Gastroesophageal sphincter (tissue), 4 donors: Measurements from ENCODE around the gene CD1B. TPM values are rescaled to one million over a fixed set of nuclear protein-coding genes. Genes with fewer than 3 reads are reported as not detected.
"Not testable (repeated sequence)": the region's sequence is repeated elsewhere in the genome, so short reads cannot be mapped to it uniquely, and the experiment has no call there.

ENCODE experiments used
- ATAC-seq: fragments of 150-250 bp; one replicate; pipeline ENCODE4 v1.9.1; 2016; ENCODE audit warnings: mild to moderate bottlenecking, moderate library complexity
- H3K27ac ChIP-seq, 4 donors: fragments of 200-600 bp; sonication (generic) in 3 of 4; 1 replicate in 3 of 4; 2 replicates in 1 of 4; pipeline ENCODE4 v1.5.1; 2016 to 2019
- H3K27me3 ChIP-seq: fragments of 200-600 bp; sonication (generic); one replicate; pipeline ENCODE4 v1.5.1; 2019
- H3K36me3 ChIP-seq, 2 donors: fragments of 200-600 bp; sonication (generic); one replicate each; pipeline ENCODE4 v1.5.1; 2019; ENCODE audit warnings: control low read depth in 1 of 2
- H3K4me1 ChIP-seq, 3 donors: fragments of 200-600 bp; sonication (generic); 1 replicate in 2 of 3; 2 replicates in 1 of 3; pipeline ENCODE4 v1.5.1; 2016 to 2019; ENCODE audit warnings: control low read depth in 2 of 3
- H3K4me3 ChIP-seq, 2 donors: fragments of 200-600 bp; sonication (generic); one replicate each; pipeline ENCODE4 v1.5.1; 2019; ENCODE audit warnings: mild to moderate bottlenecking in 1 of 2, moderate library complexity in 1 of 2
- H3K9me3 ChIP-seq, 3 donors: fragments of 200-600 bp; sonication (generic); one replicate each; pipeline ENCODE4 v1.5.1; 2017 to 2019; ENCODE audit warnings: control low read depth in 2 of 3
- CTCF ChIP-seq, 4 experiments: fragments of 200-600 bp in 2 of 4; fragments of 450-650 bp in 2 of 4; sonication (generic) in 1 of 4; IDR thresholded peaks; one replicate each; pipeline ENCODE4 v1.5.1; 2017 to 2019; ENCODE audit warnings: antibody characterized with exemption in 4 of 4, mild to moderate bottlenecking in 2 of 4, moderate library complexity in 2 of 4
- EP300 ChIP-seq: sonication (generic); formaldehyde crosslinking; IDR thresholded peaks from one replicate; pipeline ENCODE4 v1.6.1; 2017; ENCODE audit warnings: antibody characterized with exemption, mild to moderate bottlenecking
- POLR2A ChIP-seq, 2 donors: fragments of 450-650 bp; IDR thresholded peaks; one replicate each; pipeline ENCODE4 v1.6.1; 2017; ENCODE audit warnings: antibody characterized with exemption in 2 of 2, mild to moderate bottlenecking in 2 of 2, moderate library complexity in 1 of 2
- POLR2AphosphoS5 ChIP-seq: sonication (generic); formaldehyde crosslinking; IDR thresholded peaks from one replicate; pipeline ENCODE4 v1.6.1; 2017; ENCODE audit warnings: antibody characterized with exemption
- WGBS, 2 donors: methylation state at CpG; one replicate each; pipeline ENCODE4 v1.1.5; 2018; ENCODE audit warnings: low coverage in 1 of 2; 5-methylcytosine and 5-hydroxymethylcytosine counted together
- total RNA-seq, 4 donors: library from RNA; depleted of rRNA; stranded (reverse); fragments of >200 nt; gene quantifications; one replicate each; pipeline ENCODE4 v1.1.0, GENCODE V29; 2016

CD1B gene
- total RNA-seq, 4 donors from 2014 or later = not detected

- WGBS, 2 donors = 80 to 100% methylated on average over 1 of the region's 2 CpGs
- TF ChIP-seq POLR2AphosphoS5 (no peak), CTCF (IDR thresholded peaks at IDR 0.05) (no peak), POLR2A (IDR thresholded peaks at IDR 0.05) (no peak), EP300 (no peak)
- no peak overlapping the region for H3K27ac ChIP-seq
- no peaks in the 10 kb centered on the region for H3K9me3 ChIP-seq
- no peaks in the 10 kb centered on the region for H3K4me1 ChIP-seq
- no peak overlapping the region for H3K4me3 ChIP-seq
- no peak for ATAC-seq
- H3K36me3 ChIP-seq = no peaks in the 10 kb centered on the region
- no peaks in the 10 kb centered on the region for H3K27me3 ChIP-seq
Measured at GRCh38 chr1:158354255-158354654, 22.9 kb upstream of the CD1B start.

GRCh38 chr1:158353303-158354075 lies 22.2 kb upstream of the CD1B start, which contains the start of gene CD1E:
TSS of gene CD1E (plus strand) at chr1:158353894. CDS start at chr1:158353989, 95 bp downstream.
- Histone ChIP-seq H3K27ac (no peak within 1 kb of the TSS), H3K4me1 (no peaks in the 10 kb centered on the region), H3K27me3 (no peaks in the 10 kb centered on the region), H3K36me3 (no peaks in the 10 kb centered on the region), H3K9me3 (no peaks in the 10 kb centered on the region), H3K4me3 (no peak within 1 kb of the TSS)
- ATAC-seq = no peak
- 36 to 46% methylated on average over 6 of the region's 6 CpGs for WGBS, 2 donors
- no peak for TF ChIP-seq CTCF (IDR thresholded peaks at IDR 0.05)
- TF ChIP-seq POLR2AphosphoS5 = no peak
- TF ChIP-seq EP300 = no peak
- TF ChIP-seq POLR2A (IDR thresholded peaks at IDR 0.05) = no peak

- not testable (repeated sequence) for H3K27ac ChIP-seq, H3K4me1 ChIP-seq, ATAC-seq, H3K36me3 ChIP-seq, H3K4me3 ChIP-seq, H3K27me3 ChIP-seq
- WGBS, 2 donors = no CpG with 5 or more reads among the region's 24 CpGs
- H3K9me3 ChIP-seq = peaks cover 0 to 19% (median 0%) of the 10 kb centered on the region in 3 donors
Measured at GRCh38 chr1:158348946-158349345, 17.6 kb upstream of the CD1B start.

DNA sequence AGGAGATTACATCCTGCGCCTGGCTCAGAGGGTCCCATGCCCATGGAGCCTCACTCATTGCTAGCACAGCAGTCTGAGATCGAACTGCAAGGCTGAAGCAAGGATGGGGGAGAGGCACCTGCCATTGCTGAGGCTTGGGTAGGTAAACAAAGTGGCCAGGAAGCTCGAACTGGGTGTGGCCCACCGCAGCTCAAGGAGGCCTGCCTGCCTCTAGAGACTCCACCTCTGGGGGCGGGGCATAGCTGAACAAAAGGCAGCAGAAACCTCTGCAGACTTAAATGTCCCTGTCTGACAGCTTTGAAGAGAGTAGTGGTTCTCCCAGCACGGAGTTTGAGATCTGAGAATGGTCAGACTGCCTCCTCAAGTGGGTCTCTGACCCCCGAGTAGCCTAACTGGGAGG lies 5.1 kb upstream of the CD1B start:
- H3K27ac ChIP-seq, ATAC-seq, H3K36me3 ChIP-seq, H3K4me3 ChIP-seq, H3K4me1 ChIP-seq, H3K27me3 ChIP-seq: not testable (repeated sequence)
- peaks cover 0 to 14% (median 0%) of the 10 kb centered on the region in 3 donors for H3K9me3 ChIP-seq
- no CpG with 5 or more reads among the region's 7 CpGs for WGBS, 2 donors

GRCh38 chr1:158335213-158335532 lies 3.8 kb upstream of the CD1B start:
- no peak for ATAC-seq
- TF ChIP-seq CTCF (IDR thresholded peaks at IDR 0.05) (no peak), POLR2A (IDR thresholded peaks at IDR 0.05) (no peak), EP300 (no peak), POLR2AphosphoS5 (no peak)

DNA sequence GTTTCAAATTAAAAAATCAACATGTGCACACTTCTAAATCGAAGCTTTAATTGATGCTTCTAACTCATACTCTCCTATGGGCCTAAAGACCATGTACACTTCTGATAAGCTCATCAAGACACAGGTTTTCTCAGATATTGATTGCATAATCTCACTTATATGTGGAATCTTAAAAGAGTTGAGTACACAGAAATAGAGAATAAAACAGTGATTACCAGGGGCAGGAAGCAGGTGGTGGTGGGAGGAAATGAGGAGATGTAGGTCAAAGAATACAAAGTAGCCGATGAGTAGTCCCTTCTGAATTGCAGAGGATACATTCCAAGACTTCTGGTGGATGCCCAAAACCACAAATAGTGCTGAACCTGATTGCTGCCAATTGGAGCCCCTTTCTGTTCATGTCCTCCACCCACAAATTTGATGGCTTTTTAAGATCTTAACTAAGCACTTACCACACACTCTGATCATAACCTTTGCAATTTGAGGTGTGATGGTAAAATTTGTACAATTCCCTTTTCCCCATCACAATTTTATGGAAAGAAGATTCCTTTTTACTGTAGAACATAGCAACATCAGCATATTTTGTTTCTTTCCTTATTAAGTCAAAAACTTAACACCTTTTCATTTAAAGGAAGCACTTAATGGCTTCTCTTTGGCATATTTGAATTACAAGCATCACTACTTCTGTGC lies 3.3 kb upstream of the CD1B start:
- no peaks in the 10 kb centered on the region for H3K27me3 ChIP-seq
- TF ChIP-seq CTCF (IDR thresholded peaks at IDR 0.05) (no peak), POLR2A (IDR thresholded peaks at IDR 0.05) (no peak), POLR2AphosphoS5 (no peak), EP300 (no peak)
- H3K4me3 ChIP-seq = no peak overlapping the region
- H3K36me3 ChIP-seq = no peaks in the 10 kb centered on the region
- no peaks in the 10 kb centered on the region for H3K4me1 ChIP-seq
- H3K27ac ChIP-seq = no peak overlapping the region
- peaks cover 0 to 4% (median 0%) of the 10 kb centered on the region in 3 donors for H3K9me3 ChIP-seq
- WGBS, 2 donors = 38 to 63% methylated on average over 1 to 2 of the region's 2 CpGs
- ATAC-seq = no peak

More at GRCh38 chr1:158335213-158335532, 3.8 kb upstream of the CD1B start:
- H3K9me3 ChIP-seq = peaks cover 0 to 7% (median 0%) of the 10 kb centered on the region in 3 donors
- H3K4me1 ChIP-seq = no peaks in the 10 kb centered on the region
- H3K27me3 ChIP-seq = no peaks in the 10 kb centered on the region
- H3K27ac ChIP-seq = no peak overlapping the region
- no peak overlapping the region for H3K4me3 ChIP-seq
- no peaks in the 10 kb centered on the region for H3K36me3 ChIP-seq
